T-helper 9 cell (primary cell): ENCODE measurements around the gene CRAMP1.
A peak's percentile ranks its signal among the peaks of the same experiment; 100 is the strongest.
"Not testable (repeated sequence)": the region's sequence is repeated elsewhere in the genome, so short reads cannot be mapped to it uniquely, and the experiment has no call there.

Experiments used
- DNase-seq: peaks from one replicate; pipeline ENCODE4 v3.0.0-alpha.2; 2020

CRAMP1 gene

GRCh38 chr16:1687427-1688316 lies 75.5 kb downstream of the CRAMP1 start:
- DNase-seq = no peak

- DNase-seq = no peak
Measured at GRCh38 chr16:1688807-1689560, 76.8 kb downstream of the CRAMP1 start.

DNA sequence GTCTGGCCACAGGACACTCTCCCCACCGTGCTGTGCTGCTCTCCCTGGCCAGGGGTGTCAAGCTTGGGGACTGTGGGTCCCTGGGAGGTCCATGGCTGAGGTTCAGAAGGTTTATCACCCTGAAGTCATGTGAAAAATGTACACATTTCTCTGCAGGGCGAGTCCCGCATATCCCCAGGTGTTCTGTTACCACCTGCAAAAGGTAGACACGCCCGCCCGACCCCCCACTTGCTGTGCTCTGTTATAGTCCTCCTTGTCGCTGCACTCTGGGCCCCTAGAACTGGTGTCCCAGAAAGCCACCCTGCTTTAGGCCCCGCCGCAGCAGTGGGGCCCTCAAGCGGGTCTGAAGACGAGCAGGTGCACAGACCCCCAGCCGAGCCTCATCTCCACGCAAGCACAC lies 77.7 kb downstream of the CRAMP1 start:
- DNase-seq = no peak

GRCh38 chr16:1690810-1691209 lies 78.7 kb downstream of the CRAMP1 start:
- DNase-seq = no peak

- DNase-seq = no peak
Measured at GRCh38 chr16:1691276-1691675, 79.1 kb downstream of the CRAMP1 start.

- no peak for DNase-seq
Measured at GRCh38 chr16:1691956-1692355, 79.8 kb downstream of the CRAMP1 start.

DNA sequence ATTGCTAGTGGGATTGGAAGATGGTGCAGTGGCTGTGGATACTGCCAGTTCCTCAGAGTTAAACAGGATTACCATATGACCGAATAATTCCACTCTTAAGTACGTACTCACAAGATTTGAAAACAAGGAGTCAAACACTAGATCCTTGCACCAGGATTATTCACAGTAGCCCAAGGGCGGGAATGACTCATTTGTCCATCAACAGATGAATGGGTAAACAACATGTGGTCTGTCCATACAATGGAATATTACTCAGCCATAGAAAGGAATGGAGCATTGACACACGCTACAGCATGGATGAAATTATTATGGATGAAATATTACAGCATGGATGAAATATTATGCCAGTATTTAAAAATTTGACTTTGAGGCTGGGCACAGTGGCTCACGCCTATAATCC lies 84.7 kb downstream of the CRAMP1 start:
- DNase-seq = no peak

DNA sequence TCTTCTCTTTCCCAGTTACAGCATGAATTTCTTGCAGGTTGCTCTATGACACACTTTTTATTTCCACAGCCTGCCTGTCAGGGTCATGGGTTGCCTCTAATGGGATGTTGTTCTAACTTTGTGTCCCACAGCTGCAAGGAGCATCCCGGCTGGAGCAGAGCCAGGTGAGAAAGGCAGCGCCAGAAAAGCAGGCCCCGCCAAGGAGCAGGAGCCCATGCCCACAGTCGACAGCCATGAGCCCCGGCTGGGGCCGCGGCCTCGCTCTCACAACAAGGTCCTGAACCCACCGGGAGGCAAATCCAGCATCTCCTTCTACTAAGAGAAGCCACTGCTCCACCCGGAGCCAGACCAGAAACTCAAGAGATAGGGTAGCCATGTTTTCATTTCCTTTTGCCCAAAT lies 86.5 kb downstream of the CRAMP1 start:
- no peak for DNase-seq

DNA sequence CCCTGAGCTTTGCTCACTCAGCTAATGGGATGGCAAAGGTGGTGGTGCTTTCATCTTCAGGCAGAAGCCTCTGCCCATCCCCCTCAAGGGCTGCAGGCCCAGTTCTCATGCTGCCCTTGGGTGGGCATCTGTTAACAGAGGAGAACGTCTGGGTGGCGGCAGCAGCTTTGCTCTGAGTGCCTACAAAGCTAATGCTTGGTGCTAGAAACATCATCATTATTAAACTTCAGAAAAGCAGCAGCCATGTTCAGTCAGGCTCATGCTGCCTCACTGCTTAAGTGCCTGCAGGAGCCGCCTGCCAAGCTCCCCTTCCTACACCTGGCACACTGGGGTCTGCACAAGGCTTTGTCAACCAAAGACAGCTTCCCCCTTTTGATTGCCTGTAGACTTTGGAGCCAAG lies 88.1 kb downstream of the CRAMP1 start:
- DNase-seq = no peak

GRCh38 chr16:1701216-1701878 lies 89.2 kb downstream of the CRAMP1 start:
- DNase-seq = no peak

GRCh38 chr16:1705324-1705687 lies 93.1 kb downstream of the CRAMP1 start:
- not testable (repeated sequence) for DNase-seq

GRCh38 chr16:1705688-1706385 lies 93.7 kb downstream of the CRAMP1 start, which contains the start of gene MAPK8IP3:
Gene MAPK8IP3, plus strand, starts transcription at chr16:1706195. Its CDS starts 145 bp downstream, at chr16:1706340.
- peak; percentile 97 for DNase-seq

DNA sequence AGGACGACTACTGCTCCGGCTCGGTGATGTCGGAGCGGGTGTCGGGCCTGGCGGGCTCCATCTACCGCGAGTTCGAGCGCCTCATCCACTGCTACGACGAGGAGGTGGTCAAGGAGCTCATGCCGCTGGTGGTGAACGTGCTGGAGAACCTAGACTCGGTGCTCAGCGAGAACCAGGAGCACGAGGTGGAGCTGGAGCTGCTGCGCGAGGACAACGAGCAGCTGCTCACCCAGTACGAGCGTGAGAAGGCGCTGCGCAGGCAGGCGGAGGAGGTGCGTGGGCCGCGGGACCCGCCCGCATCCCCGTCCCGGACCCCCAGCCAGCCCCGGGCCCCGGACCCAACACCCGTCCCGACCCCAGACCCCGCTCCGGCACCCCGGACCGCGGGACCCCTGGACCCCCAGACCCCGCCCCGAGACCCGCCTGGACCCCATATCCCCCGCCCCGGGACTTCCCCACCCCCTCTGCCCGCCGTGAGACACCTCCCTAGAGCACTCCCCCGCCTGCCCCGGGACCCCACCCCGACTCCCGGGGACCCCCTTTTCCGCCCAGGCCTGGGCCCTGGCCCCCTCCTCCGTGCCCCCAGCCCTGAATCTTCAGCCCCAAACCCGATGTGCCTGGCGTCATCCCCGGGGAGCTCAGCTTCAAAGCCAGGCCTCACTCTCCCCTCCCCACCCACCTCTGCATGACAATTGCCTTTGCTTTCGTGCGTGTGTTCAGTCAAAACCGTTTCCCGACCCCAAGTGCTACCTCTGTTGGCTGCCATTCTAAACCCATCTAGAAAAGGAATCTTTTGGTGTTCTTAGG lies 94.4 kb downstream of the CRAMP1 start:
- DNase-seq = peak; percentile 21

GRCh38 chr16:1707193-1707790 lies 95.1 kb downstream of the CRAMP1 start:
- DNase-seq = no peak

DNA sequence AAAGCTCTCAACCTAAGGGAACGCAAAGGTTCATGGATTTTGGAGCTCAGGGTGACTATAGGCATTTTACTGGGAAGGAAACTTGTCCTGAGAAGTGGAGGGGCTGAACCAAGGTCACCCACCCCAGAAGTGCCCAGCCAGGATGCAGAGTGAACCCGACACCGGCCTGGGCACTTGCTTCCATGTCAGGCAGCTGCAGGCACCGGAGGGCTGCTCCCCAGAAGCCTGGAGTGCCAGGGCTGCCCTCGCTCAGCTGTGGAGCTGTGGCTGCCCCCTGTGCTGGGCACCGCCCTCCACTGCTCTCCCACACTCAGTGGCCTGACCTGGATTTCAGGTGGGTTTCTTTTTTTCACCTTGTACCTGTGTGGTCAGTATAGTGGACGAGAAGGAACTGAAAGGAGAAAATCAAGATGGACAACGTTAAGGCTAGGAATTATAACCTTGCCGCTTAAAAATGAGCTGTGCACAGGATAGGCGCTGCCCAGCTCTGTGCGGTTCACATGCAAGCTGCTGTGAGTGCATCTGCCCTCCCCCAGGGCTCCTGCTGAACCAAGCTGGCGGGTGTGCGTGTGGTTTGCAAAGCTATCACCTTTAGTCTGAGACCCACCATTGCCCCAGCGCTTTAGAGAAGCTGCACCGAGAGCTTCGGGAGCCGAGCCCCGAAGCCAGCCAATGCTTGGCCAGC lies 96.1 kb downstream of the CRAMP1 start:
- no peak for DNase-seq

DNA sequence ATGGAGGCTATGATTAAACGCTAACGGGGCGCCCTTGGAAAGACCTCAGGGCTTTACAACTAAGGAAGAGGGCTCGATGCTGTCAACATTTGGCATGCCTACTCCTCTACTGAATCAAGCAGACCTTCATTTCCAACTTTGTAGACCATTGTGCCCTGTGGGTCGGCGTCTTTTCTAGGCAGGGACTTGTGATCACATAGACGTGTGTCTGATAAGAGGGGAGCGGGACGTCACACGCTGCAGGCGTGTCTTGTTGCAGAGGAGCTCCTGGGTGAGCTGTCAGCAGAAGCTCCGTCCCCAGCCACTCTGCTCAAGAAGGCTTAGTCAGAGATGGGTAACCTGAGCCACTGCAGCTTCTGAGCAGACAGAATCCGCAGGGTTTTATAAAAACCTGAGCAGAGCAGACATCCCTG lies 96.6 kb downstream of the CRAMP1 start:
- no peak for DNase-seq

DNA sequence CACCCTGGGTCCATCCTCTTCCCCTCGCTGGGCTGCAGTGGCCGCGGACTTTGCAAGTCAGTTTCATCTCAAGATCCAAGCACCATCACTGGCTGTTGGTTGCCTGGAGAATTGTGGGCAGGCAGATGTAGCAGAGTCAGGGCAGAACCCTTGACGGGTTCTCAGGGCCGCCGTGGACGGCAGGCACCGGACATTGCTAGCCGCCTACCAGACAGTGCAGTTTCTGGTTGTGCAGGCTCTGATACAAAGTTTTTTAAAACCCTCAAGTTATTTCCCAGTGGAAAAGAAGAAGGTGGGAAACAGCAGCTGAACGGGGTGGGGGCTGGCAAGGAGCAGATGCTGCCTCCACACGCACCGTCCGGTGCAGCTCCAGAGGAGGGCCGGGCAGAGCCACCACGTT lies 97.2 kb downstream of the CRAMP1 start:
- DNase-seq = no peak

- no peak for DNase-seq
Measured at GRCh38 chr16:1710811-1711507, 98.8 kb downstream of the CRAMP1 start.

GRCh38 chr16:1712791-1713261 lies 100.7 kb downstream of the CRAMP1 start:
- no peak for DNase-seq

- DNase-seq = no peak
Measured at GRCh38 chr16:1713331-1713730, 101.2 kb downstream of the CRAMP1 start.
